Measurements from ENCODE around the gene CR1L. TPM values are rescaled to one million over a fixed set of nuclear protein-coding genes. Genes with fewer than 3 reads are reported as not detected.

CR1L gene
- total and polyA plus RNA-seq, 2 of the 8 experiments (the other 6 are each of a cell fraction or from before 2014, with no cell fraction given) = 0.39 TPM; not detected in 1

DNA sequence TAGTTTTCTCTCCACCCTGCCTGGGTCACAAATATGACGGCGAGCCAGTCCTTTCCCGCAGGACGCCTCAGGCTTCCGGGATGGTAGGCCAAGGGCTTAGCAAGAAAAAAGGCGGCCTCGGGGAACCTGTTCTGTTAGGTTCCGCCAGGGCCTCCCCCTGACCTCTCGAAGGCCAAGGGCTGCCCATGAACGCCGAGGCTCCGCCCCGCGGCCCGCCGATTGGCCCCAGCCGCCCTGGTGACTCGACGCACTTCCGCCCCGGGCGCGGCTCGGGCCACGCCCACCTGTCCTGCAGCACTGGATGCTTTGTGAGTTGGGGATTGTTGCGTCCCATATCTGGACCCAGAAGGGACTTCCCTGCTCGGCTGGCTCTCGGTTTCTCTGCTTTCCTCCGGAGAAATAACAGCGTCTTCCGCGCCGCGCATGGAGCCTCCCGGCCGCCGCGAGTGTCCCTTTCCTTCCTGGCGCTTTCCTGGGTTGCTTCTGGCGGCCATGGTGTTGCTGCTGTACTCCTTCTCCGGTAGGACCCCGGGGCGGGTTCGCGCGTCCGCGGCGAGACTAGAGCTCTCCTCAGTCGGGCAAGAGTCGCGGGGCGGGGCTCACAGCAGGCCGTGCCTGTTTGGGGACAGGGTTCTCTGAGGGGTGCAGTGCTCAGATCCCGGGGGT is 107.0 kb downstream of the CR1L start, which contains the start of gene CD46:
CD46 (plus strand) TSS at position 265 of the 666 bp plus-strand sequence; CDS start at position 424, 159 bp downstream.
- peaks cover 41 to 63% of the 10 kb centered on the region in 2 experiments for H3K79me2 ChIP-seq (ENCODE audit: control insufficient read depth in 1 of 2, insufficient read depth in 2 of 2, low read length in 2 of 2)
- TF ChIP-seq EP300 (IDR thresholded peaks at IDR 0.05; ENCODE audit: borderline replicate concordance in 1 of 2, low read depth in 2 of 2, low read length in 2 of 2) (no peak), SIRT6 (IDR thresholded peaks at IDR 0.05; ENCODE audit: low read length) (no peak), RXRA (IDR thresholded peaks at IDR 0.05; ENCODE audit: insufficient read depth, low read depth, low read length) (no peak), KDM1A (IDR thresholded peaks at IDR 0.05; ENCODE audit: borderline replicate concordance, low read length) (no peak), RNF2 (IDR thresholded peaks at IDR 0.05; ENCODE audit: borderline replicate concordance, low read depth, low read length, missing control alignments, poor library complexity, severe bottlenecking) (no peak), SP2 (IDR thresholded peaks at IDR 0.05; ENCODE audit: low read length) (no peak), RFX5 (IDR thresholded peaks at IDR 0.05; ENCODE audit: borderline replicate concordance, low read depth, low read length) (no peak), TAF1 (IDR thresholded peaks at IDR 0.05; ENCODE audit: low read depth, low read length) (peak; percentile 78), ASH2L (IDR thresholded peaks at IDR 0.05; ENCODE audit: low read length) (peak; percentile 77), YY1 (IDR thresholded peaks at IDR 0.05; ENCODE audit: low read depth, low read length) (peak; percentile 67)
- TF ChIP-seq, protein P1, sequence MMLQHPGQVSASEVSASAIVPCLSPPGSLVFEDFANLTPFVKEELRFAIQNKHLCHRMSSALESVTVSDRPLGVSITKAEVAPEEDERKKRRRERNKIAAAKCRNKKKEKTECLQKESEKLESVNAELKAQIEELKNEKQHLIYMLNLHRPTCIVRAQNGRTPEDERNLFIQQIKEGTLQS (IDR thresholded peaks at IDR 0.05; ENCODE audit: insufficient read depth, low read depth, low read length) = peak; percentile 48; the same call in 1 of the 2 replicates

More for the DNA sequence above, 107.0 kb downstream of the CR1L start, which contains the start of gene CD46:
- H4K8ac ChIP-seq (ENCODE audit: extremely low read depth, insufficient read depth, low read length) = peak within 1 kb of the TSS; percentile 96; the same call in 1 of the 2 replicates
- no peak within 1 kb of the TSS for H2AK5ac ChIP-seq (ENCODE audit: low read depth, low read length)
- peak within 1 kb of the TSS; percentile 84 for H3K18ac ChIP-seq (ENCODE audit: extremely low read depth, low read length)
- POLR2A ChIA-PET (ENCODE audit: partially characterized antibody) = interaction anchor here (0.6 to 1.3 kb wide), 5 partner anchors 22 to 66 kb away, joined by 3 to 6 read pairs (median 3); no protein-coding TSS in a partner anchor
- CTCF ChIA-PET (ENCODE audit: partially characterized antibody) = interaction anchor here (0.6 kb wide), 1 partner anchor 1073 kb away, joined by 3 read pairs; no protein-coding TSS in a partner anchor
- H2AFZ ChIP-seq (ENCODE audit: low read length) = no peak within 1 kb of the TSS; the same call in 1 of the 2 replicates
- H3K4me3 ChIP-seq (ENCODE audit: extremely low read depth in 1 of 4, insufficient read depth in 2 of 4, low read depth in 3 of 4, low read length in 4 of 4) = peak within 1 kb of the TSS; percentile 97 to 99 (median 98)
- H3K9ac ChIP-seq (replicated peaks in 1 of 4; ENCODE audit: extremely low read depth in 1 of 4, low read depth in 3 of 4, low read length in 3 of 4) = peak within 1 kb of the TSS; percentile 78 to 93 (median 84)
- no peak within 1 kb of the TSS for H2BK20ac ChIP-seq (ENCODE audit: low read length)
- peak within 1 kb of the TSS; percentile 41 for H4K5ac ChIP-seq (ENCODE audit: insufficient read length, low read depth, low read length)
- peak within 1 kb of the TSS; percentile 92 for H2BK5ac ChIP-seq (ENCODE audit: low read depth, low read length)
- no peaks in the 10 kb centered on the region for H3K9me3 ChIP-seq (ENCODE audit: insufficient read depth in 2 of 2, low read depth in 1 of 2, low read length in 1 of 2)
- H3K56ac ChIP-seq (replicated peaks; ENCODE audit: insufficient read length, low read depth, low read length) = peak within 1 kb of the TSS; percentile 83
- H3K79me1 ChIP-seq (ENCODE audit: low read depth, low read length) = peaks cover 2% of the 10 kb centered on the region; the same call in 1 of the 2 replicates
- no peak within 1 kb of the TSS for H3K4ac ChIP-seq (replicated peaks; ENCODE audit: insufficient read length, low read depth, low read length)
- DNase-seq (ENCODE audit: low read depth in 1 of 2, low spot score in 2 of 2) (peak; percentile 78 to 92), FAIRE-seq (no peak)
- H3K14ac ChIP-seq (ENCODE audit: insufficient read length) = no peak within 1 kb of the TSS
- no peak within 1 kb of the TSS; the same call in 1 of the 2 replicates for H2BK15ac ChIP-seq (ENCODE audit: low read length)
- no peak within 1 kb of the TSS for H3K23ac ChIP-seq (ENCODE audit: insufficient read length)
- H4K91ac ChIP-seq (replicated peaks; ENCODE audit: insufficient read length, low read length) = peak within 1 kb of the TSS; percentile 10
- H3K23me2 ChIP-seq (ENCODE audit: low read depth, low read length) = peaks cover 2% of the 10 kb centered on the region; the same call in 1 of the 2 replicates
- peaks cover 18 to 25% of the 10 kb centered on the region in 2 experiments for H4K20me1 ChIP-seq (replicated peaks in 1 of 2; ENCODE audit: control insufficient read depth in 1 of 2, insufficient read depth in 2 of 2, low read length in 2 of 2)
- H3K4me2 ChIP-seq (ENCODE audit: insufficient read depth in 1 of 2, low read depth in 2 of 2, low read length in 2 of 2) = peak within 1 kb of the TSS; percentile 71 to 78
- WGBS, 2 experiments (ENCODE audit: extremely low coverage in 1 of 2, insufficient coverage in 1 of 2, insufficient read length in 1 of 2, insufficient replicate concordance in 2 of 2, low coverage in 1 of 2, low lambda C conversion rate in 2 of 2, missing lambda C conversion rate in 1 of 2) = 0% methylated on average over 53 of the region's 55 CpGs; no CpG with 5 or more reads in 1 of the 2 experiments
- H3K36me3 ChIP-seq (ENCODE audit: control insufficient read depth in 2 of 4, insufficient read depth in 4 of 4, low read length in 3 of 4) = no peaks in the 10 kb centered on the region; a peak in 1 of 8 replicates
- H2BK12ac ChIP-seq (ENCODE audit: low read depth, low read length) = no peak within 1 kb of the TSS; the same call in 1 of the 2 replicates
- no peak within 1 kb of the TSS for H2BK120ac ChIP-seq (replicated peaks; ENCODE audit: low read depth, low read length)
- H3K27ac ChIP-seq (ENCODE audit: low read depth, low read length) = peak within 1 kb of the TSS; percentile 86
- H3K27me3 ChIP-seq (replicated peaks in 1 of 4; ENCODE audit: control insufficient read depth in 3 of 4, extremely low read depth in 1 of 4, insufficient read depth in 3 of 4, low read length in 3 of 4) = no peaks in the 10 kb centered on the region
- H3K4me1 ChIP-seq (replicated peaks in 1 of 4; ENCODE audit: control insufficient read depth in 3 of 4, insufficient read depth in 4 of 4, low read length in 3 of 4) = peaks cover 3 to 16% (median 11%) of the 10 kb centered on the region in 4 experiments
